NCI-H2081 (cell line): ENCODE measurements around the gene NPAS3.

Experiments used
- DNase-seq, 2 experiments: peaks; one replicate each; lab custom pipeline; 2025; lab: John Stamatoyannopoulos, UW

Gene NPAS3

GRCh38 chr14:33441633-33442032, 503.0 kb downstream of the NPAS3 start:
- DNase-seq = no peak

GRCh38 chr14:33444136-33444535, 505.5 kb downstream of the NPAS3 start:
- no peak for DNase-seq

GRCh38 chr14:33449268-33449667, 510.6 kb downstream of the NPAS3 start:
- no peak for DNase-seq

DNA sequence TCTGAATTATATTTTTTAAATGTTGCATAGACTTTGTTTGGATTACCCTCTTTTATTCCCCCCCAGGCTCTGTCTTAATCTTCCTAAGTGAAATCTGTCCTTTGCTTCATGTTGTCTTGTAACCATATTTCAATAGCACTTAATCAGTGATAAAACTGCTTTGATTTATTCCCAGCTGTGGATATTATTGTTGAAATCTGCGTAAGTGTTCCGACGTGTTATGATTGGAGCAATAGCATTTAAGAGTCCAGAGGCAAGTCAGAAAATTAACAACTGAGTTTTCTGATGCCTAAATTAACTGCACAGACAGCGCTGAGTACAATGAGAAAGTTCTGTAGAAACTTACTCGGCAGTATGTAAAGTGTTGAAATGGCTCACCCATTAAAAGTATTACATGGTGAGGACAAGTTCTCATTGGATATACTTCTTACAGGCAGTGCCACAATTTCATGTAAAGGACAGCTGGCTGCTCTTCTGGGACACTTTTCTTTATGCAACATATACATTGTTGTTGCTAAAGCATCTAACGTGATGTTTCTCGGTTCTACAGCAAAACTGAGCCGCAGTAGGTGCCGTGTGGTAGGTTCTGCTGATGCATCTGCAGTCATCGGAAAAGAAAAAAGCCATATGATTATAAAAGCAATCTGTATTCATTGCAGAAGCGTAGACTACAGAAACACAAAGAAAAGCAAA, 511.2 kb downstream of the NPAS3 start:
- no peak for DNase-seq

DNA sequence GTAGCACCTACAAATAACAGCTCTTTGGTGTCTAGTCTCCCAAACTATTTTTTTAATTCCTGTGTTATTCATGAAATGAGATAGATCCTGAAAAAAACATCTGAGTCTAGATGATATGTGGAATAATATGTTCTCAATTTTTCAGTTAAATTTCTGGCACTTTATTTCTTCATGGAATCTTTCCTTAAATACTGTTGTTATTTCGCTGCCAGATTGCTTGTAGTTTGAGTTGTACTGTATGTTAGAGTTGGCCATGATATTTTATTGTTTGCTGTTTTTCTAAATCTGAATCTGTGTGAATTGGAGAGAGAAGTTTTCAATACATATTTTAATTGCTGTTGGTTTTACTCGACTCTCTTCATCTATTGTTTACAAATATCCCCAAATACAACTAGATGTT, 511.7 kb downstream of the NPAS3 start:
- DNase-seq = no peak

DNA sequence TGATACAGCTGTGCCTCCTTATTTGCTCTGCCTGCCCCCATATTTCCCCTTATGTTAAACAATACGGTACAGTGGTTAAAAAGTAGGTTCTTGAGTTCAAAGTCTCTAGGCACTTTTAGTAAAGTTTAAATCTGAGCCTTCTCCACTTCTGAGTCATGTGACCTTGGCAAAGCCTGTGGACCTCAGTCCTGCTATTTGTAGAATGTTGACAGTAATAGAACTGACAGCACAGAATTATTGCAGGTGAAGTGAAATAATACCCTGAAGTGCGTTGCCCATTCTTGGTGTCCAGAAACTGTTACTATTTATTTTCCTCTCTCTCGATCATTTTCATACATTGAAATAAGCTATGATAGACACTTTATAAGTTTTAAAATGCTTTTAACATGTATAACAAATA, 512.5 kb downstream of the NPAS3 start:
- no peak for DNase-seq

- peak; percentile 25 to 70 for DNase-seq
Measured at GRCh38 chr14:33452995-33453394, 514.3 kb downstream of the NPAS3 start.

GRCh38 chr14:33454022-33454595, 515.4 kb downstream of the NPAS3 start:
- no peak for DNase-seq

DNA sequence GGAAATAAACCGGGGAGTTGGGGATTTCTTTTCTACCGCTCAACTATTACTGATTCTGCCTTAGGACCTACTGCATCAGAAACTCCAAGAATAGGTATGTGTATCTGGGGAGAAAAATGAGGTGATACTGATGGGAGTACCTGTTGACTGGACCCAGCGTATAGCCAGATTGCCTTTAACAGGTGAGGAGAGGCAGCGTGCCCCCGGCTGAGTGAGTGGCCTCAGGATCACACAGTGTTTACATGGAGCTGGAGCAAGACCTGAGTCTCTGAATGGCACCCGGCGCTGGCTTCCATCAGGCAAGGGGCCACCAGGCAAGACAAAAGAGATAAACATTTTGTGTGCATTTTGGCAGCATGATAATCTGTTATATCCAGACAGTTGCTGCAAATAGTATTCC, 516.0 kb downstream of the NPAS3 start:
- no peak for DNase-seq

DNA sequence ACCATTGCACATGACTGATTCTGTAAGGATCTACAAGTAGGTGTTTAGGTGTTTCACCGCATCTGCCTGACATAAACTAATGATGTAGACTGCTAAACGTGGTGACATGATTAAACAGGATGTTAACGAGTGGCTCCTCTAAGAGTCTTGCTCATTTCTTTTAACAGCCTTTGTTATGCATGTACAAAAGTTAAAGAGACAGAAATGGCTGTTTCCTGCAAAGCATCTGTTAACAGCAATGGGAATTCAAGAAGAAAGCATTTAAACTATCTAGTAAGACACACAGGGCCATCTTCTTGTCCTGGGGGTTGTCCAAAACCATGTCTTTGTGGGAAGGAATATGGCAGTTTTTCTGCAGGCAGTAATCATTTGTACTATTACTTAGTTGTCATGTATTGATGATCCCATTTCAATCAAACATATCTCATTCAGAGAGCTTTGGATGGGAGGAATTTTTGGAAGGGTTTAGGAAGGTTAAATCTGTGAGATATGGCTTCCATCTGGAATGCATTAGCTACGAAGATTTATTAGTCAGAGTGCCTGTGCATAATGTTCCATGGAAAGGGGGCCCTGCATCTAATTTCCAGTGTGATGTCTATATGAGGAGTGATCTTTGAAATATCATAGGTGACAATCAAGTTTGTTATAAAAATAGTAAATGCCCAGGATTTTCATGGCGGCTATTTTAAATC, 517.1 kb downstream of the NPAS3 start:
- no peak for DNase-seq

GRCh38 chr14:33457021-33457420, 518.3 kb downstream of the NPAS3 start:
- no peak for DNase-seq

DNA sequence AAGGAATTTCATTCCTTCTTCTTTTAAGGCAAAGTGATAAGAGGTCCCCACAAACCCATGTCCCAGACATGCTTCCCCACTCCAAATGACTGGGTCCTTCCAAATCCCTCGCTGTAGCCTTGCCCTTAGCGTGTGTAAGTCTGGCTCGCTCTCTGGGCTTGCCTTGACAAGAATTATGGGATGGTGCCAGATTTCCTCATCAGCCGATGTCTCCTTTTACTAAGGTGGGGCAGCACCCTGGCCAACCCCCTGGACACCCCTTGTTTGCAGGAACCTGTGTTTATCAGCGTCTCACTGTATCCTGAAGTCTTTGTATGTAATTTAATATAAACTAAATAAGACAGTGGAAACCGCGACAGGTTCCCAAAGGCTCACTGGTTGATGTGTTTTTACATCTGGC, 518.9 kb downstream of the NPAS3 start:
- DNase-seq = no peak

DNA sequence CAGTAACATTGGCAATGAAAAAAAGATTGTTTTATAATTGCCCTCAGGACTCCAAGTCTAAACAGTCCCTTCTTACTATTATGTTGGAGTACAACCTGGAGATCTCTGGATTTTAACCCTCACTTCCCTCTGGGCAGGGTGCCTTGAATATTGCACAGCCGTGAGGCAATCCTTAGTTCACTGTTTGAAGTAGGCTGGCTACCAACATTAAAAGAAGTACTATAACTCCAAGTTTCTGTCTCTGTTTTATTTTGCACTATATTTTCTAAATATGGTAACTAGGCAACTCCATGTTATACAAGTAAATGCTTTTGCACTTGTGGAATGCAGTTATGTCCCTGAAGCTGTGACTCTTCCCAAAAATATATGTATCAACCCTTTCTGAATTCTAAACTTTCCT, 521.5 kb downstream of the NPAS3 start:
- no peak for DNase-seq

- DNase-seq = no peak
Measured at GRCh38 chr14:33461036-33461435, 522.4 kb downstream of the NPAS3 start.

DNA sequence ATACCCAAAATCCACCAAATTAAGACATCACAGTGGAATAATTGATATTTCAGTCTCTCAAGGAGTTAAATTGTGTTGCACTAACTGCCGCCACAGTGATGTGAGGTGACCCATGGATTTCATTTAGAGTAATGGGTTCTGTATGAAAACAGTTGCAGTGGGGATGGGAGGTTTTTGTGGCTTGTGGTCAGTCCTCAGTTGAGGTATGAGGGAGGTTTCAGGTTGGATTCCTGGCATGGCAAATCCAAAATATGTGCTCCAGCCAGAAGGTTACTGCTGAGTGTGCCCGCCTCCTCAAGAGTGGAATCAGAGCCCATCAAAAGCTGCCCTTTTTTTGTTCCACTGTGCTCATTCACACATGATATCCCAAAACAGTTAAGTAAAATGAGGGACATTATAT, 525.1 kb downstream of the NPAS3 start:
- no peak for DNase-seq

DNA sequence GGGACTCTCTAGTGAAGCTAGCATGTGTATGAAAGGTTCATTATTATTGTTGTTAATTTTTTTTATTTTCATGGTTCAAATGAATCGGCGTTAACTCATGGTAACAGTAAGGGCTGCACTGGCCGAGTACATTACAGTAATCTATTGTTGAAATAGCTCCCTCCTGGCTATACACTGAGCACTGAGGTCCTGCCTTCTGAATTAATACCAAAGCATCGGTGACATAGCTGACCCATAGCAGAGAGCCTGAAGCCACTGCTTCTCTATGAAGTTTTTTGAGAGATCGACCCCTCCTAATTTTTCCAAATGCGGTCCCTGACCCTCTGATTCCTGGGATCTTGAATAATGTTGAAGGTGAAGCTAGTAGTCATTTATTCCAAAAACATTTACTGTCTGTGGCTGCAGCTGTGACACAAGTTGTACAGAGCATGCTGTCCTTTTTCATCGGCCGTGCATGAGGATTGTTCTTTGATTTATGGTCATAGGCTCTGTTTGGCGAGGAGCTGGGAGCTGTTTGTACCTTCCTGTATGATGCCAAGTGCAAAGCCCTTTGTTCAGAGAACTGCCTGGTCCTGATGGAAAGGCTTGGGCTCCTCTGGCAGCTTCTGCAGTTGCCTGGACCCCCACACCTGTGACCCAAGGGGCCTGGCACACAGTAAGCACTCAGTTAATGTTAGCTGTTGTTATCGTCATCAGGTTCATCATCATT, 525.7 kb downstream of the NPAS3 start:
- DNase-seq = no peak

DNA sequence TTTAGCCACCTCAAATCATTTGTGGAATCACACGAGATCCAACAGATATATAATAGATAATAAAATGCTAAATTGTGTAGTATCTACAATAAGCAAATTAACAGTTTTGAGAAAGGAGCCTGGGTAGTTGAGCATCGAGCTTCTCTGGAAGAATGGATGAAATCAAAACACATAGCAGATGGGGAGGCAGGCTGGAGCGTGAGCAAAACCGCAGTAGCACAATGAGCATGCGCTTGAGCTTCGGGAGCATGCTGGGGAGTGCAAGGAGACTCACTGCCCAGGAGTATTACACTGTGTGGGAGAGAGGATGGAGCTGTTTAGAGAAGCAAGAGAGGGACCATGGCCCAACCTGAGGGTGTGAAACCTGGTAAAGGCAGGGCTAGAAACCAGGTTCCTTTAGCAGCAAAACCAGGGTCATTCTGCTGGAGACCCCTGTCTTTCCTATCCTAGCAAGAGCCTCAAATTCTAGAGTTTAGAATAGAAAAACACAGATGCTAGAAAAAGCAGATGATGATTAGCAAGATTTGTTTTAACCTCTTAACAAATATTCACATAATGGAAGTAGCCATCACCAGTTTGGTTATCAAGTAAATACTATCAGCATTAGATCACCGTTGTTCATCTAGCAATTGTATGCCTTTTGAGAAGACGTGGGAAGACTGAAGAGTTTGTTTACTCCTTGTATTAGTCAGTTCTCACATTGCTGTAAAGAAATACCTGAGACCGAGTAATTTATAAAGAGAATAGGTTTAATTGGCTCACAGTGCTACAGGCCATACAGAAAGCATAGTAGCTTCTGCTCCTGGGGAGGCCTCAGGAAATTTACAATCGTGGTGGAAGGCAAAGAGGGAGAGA, 527.4 kb downstream of the NPAS3 start:
- DNase-seq = no peak

GRCh38 chr14:33467971-33468370, 529.3 kb downstream of the NPAS3 start:
- DNase-seq = no peak

- DNase-seq = no peak
Measured at GRCh38 chr14:33469898-33470297, 531.2 kb downstream of the NPAS3 start.

GRCh38 chr14:33471776-33472175, 533.1 kb downstream of the NPAS3 start:
- DNase-seq = no peak

- peak; percentile 65 to 82 for DNase-seq
Measured at GRCh38 chr14:33475623-33476022, 536.9 kb downstream of the NPAS3 start.

DNA sequence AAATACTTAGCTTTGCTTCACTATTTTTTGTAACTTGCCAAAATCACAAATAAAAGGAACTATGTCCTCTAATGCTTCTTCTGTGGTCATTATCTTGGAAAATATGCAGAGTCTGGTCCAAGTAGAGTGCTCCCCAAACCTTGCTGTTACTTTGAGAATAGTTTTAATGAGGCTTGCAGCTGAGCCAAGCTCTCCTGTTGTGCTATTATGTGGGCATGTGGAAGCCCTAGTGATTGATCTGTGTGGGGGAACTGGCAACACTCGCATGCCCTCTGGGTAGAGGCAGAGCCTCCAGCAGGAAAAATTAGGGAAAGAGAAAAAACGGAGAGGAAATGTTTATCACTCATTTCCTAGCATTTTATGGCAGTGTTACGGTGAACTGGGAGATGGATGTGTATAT, 539.1 kb downstream of the NPAS3 start:
- DNase-seq = peak; percentile 12 to 71
